KG1 (cell line): ENCODE measurements around the gene NECAB2.
A peak's percentile ranks its signal among the peaks of the same experiment; 100 is the strongest.

ENCODE experiments used
- DNase-seq: peaks from one replicate; lab custom pipeline; 2025; lab: John Stamatoyannopoulos, UW

NECAB2 gene

DNA sequence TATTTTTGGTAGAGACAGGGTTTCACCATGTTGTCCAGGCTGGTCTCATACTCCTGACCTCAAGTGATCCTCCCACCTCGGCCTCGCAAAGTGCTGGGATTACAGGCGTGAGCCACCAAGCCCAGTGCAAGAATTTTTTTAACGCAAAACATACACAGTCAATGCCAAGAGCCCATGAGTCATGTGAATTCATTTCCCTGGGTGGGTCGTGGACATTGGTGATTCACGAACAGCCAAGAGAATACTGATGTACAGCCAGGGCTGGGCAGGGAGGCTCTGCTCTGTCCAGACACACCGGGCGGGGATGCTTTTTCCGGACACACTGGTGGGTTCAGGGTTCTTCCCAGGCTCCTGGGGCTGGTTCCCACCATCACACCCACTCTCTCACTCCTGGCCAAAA is 56.8 kb downstream of the NECAB2 start:
- DNase-seq: no peak

- no peak for DNase-seq
Measured at GRCh38 chr16:84026606-84027005, 58.6 kb downstream of the NECAB2 start.

- no peak for DNase-seq
Measured at GRCh38 chr16:84027625-84028024, 59.6 kb downstream of the NECAB2 start.

DNA sequence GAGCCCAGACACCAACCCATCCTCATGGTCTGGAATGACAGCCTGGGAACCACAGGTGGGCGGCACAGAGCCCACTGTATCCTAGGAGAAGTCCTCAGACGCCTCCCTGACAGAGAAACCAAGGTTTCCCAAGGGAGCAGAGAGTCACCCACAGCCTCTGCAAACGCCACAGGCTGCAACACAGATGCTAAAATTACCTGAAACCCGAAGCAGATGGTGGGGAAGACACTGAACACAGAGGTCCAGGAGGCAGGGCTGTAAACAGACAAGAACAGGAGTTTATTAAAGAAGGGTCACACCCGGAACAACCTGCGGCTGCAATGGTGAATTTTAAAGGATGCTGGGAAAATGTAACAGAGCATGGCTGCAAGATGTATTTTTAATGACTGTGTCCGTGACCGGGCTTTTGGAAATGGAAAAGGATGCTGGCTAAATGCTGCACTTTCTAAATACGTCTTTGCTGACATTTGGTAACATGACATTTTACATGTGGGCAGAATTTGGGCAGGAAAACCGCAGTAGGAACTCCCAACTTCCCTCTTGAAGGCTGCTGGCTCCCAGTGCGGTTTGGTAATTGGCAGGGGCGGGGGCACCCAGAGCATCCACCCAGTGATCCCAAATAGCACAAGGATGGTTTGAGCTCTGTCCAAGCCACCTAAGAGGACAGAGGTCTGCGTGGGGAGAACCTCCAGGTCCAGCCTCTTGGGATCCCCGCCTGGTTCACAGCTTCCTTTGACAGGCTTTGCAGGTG is 61.4 kb downstream of the NECAB2 start:
- DNase-seq: peak; percentile 7

GRCh38 chr16:84031556-84031955 is 63.5 kb downstream of the NECAB2 start:
- DNase-seq: no peak

DNA sequence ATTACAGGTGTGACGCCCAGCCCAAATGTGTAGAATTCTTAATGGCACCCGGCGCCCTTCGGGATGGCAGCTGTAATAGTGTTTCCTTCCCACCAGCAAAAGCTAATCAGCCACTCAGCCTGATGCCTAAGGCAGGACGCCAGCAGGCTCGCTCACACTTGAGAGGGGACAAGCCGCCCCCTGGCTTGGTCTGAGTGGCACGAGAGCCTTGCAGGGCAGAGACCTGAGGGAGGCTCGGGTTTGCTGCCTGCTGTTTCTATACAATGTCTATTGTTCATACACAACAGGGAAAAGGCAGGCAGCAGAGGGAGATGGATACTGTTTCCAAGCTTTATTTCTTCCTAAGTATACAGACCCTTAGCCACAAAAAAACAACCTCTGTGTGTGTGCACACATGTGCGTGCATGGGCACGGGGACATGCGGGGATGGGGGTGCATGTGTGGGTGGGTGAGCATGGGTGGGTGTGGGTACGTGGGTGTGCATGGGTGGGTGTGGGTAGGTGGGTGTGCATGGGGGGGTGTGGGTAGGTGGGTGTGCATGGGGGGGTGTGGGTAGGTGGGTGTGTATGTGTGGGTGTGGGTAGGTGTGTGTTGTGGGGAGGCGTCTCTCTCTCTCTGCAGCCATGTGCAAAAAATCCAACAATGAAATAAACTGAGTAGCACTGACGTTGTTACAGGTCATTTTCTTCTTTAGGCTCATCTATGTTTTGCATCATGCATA is 64.6 kb downstream of the NECAB2 start:
- DNase-seq: no peak

- no peak for DNase-seq
Measured at GRCh38 chr16:84033251-84034195, 65.5 kb downstream of the NECAB2 start.

DNA sequence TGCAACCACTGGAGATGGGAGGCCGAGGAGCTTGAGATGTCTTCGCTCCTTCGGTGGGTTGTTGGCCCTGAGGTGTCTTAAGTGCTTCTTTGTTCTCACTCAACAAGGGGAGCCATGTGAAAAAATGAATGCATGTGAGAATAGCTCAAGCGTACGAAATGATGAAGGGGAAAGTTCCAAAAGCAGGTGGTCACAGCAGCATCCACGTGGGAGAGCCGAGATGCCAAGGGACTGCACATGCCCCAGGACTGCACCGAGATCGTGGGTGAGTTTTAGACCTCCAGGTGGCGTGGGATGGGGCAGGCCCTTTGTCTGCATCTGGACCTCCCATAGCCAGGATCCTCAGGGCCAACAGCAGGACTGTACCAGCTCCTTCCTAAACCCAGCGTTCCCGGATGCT is 66.5 kb downstream of the NECAB2 start:
- DNase-seq: no peak

DNA sequence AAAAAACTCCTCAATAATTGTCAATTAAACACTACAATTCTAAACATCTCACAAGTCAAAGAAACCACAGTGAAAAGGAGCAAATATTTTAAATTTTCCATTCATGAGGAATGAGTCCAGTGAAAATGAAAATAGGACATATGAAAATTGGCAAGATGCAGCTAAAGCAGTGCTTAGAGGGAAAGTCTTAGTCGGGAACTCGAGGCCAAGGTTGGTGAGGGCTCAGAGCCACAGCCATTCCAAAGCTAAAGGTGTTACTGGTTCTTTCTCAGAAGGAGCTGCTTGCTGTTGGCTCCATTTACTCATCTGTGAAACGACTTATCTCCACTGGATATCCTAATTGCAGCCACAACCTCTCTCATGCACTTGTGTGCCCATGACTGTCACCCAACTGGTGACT is 68.1 kb downstream of the NECAB2 start:
- DNase-seq: no peak

- no peak for DNase-seq
Measured at GRCh38 chr16:84036982-84037425, 69.0 kb downstream of the NECAB2 start.

- DNase-seq: no peak
Measured at GRCh38 chr16:84038469-84038868, 70.4 kb downstream of the NECAB2 start.

GRCh38 chr16:84039696-84040095 is 71.7 kb downstream of the NECAB2 start:
- DNase-seq: no peak

GRCh38 chr16:84040226-84040822 is 72.3 kb downstream of the NECAB2 start:
- DNase-seq: no peak

DNA sequence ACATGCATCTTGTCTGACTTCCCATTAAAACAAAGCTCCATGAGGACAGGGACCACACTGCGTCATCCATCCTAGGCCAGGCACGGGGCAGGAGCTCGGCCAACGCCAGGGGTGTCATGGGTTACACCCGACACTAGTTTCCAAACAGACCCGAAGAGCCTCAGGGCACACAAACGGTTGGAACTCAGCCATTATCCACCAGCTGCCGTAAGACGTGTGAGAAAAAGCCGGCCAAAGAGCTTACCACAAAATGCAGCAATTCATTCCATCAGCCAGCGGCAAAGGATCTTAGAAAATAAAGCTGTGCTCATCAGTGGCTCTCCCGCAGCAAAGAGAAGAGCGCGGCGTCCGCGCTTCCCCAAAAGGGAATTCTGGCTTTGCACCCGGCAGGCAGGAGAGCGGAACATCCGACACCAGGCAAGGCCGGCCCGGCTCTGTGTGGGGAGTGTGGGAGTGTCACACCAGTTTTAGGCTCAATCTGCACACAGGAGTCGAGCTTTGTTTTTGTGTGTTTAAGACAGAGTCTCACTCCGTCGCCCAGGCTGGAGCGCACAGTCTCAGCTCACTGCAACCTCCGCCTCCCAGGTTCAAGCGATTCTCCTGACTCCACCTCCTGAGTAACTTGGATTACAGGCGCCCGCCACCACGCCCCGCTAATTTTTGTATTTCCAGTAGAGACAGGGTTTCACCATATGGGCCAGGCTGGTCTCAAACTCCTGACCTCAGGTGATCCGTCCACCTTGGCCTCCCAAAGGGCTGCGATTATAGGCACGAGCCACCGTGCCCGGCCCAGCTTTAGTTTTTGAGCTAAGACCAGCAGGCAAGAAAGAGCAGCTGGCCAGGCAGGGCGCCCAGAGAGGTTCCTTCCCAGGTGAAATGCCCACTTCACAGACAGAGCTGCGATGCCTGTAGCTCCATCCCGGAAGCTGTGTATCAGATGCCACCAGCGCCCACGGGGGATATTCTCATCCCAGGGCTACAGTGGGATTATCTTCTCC is 73.1 kb downstream of the NECAB2 start:
- no peak for DNase-seq

GRCh38 chr16:84041881-84042280 is 73.8 kb downstream of the NECAB2 start:
- no peak for DNase-seq

GRCh38 chr16:84042308-84042878 is 74.3 kb downstream of the NECAB2 start, which contains the start of gene SLC38A8:
Gene SLC38A8 (minus strand): TSS chr16:84042795. CDS start chr16:84042157, 638 bp downstream.
- DNase-seq: no peak

DNA sequence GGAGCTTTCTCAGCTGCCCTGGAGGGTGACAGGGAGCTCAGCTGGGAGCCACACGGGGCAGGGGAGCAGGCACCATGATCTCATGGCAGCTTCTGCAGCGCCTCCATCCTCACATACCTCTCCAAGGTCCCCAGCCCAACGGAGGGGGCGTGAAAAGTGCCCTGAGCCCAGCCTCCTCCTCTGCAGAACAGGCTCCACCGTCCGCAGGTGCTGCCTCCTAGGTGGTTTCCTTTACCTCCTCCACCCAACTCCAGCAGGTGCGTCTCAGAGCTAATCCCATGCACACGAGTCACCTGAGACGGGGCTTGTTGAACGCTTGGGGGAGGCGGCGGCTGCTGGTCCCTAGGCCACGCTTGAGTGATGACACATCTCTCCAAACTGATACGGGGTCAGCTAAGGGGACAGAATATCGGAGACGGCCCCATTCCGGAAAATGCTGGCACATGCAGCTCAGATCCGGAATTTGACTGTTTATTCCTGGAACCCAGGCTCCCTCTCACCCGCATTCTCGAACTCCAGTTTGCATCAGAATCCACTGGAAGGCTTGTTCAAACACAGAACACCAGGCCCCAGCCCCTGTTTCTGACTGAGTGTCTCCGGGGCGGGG is 74.9 kb downstream of the NECAB2 start:
- no peak for DNase-seq

GRCh38 chr16:84043486-84044117 is 75.6 kb downstream of the NECAB2 start:
- DNase-seq: no peak

DNA sequence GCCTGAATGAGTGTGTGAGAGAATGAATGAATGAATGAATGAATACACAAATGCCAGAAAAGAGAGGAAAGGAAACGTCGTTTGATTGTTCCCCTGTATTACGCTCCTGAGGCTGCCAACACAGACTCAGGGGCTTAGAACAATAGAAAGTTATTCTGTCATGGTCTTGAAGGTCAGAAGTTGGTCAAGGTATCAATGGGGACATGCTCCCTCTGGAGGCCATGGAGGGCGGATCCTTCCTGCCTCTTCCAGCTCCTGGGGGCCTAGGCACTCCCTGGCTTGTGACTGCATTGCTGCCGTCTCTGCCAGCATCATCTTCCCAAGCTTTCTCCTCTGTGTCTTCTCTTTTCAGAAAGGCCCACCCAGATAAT is 76.1 kb downstream of the NECAB2 start:
- DNase-seq: no peak
